GM12878 (cell line): Measurements from ENCODE around the gene EXOC3L1. TPM values are rescaled to one million over a fixed set of nuclear protein-coding genes. Genes with fewer than 3 reads are reported as not detected.

ENCODE experiments used
- ATAC-seq: fragments of 200-7000 bp; cut with Tn5 transposase; 3 replicates; pipeline ENCODE4 v1.9.1; 2020; ENCODE audit warnings: mild to moderate bottlenecking, moderate library complexity
- BruUV-seq: library from RNA; stranded (reverse); fragments of 400-500 nt; replicated peaks from 2 replicates; lab custom pipeline; 2021; lab: Mats Ljungman, UMichigan
- CTCF ChIA-PET: fragments of 300-600 bp; sonication (Branson Sonifier 250); formaldehyde crosslinking; extraction: SDS; loops from one replicate; lab custom pipeline; 2021; ENCODE audit warnings: inconsistent platforms; lab: Yijun Ruan, JAX
- POLR2A ChIA-PET: fragments of 350-600 bp; formaldehyde crosslinking; extraction: SDS; loops from one replicate; lab custom pipeline; 2021; ENCODE audit warnings: inconsistent platforms; lab: Charles Lee
- RAD21 ChIA-PET: fragments of 300-600 bp; sonication (Branson Sonifier 250); formaldehyde crosslinking; loops from one replicate; lab custom pipeline; 2023; ENCODE audit warnings: antibody characterized with exemption; ENCODE audit not compliant: unreplicated experiment; lab: Charles Lee
- SMC1A ChIA-PET: fragments of 300-600 bp; sonication (Branson Sonifier 250); formaldehyde crosslinking; loops from one replicate; lab custom pipeline; 2023; ENCODE audit not compliant: unreplicated experiment, uncharacterized antibody; lab: Charles Lee
- DNase-seq: peaks from one replicate; pipeline ENCODE4 v3.0.0-alpha.2; 2011; ENCODE audit warnings: low read depth, low spot score
- FAIRE-seq: peaks from 3 replicates; lab custom pipeline; 2011; peaks lifted over from hg19 to GRCh38; lab: Jason Lieb, UNC
- H2AFZ ChIP-seq: 2 replicates; pipeline ENCODE4 v1.6.0; 2011; ENCODE audit warnings: low read depth, low read length, control low read depth; ENCODE audit not compliant: control insufficient read depth
- H3K27ac ChIP-seq: 2 replicates; pipeline ENCODE4 v1.5.1; 2011; ENCODE audit warnings: control low read depth; ENCODE audit not compliant: control insufficient read depth, insufficient read depth
- H3K27me3 ChIP-seq, 2 experiments: replicated peaks in 1 of 2; 2 replicates each; pipeline versions ENCODE4 v1.6.0 to v1.6.1; 2011; ENCODE audit warnings: low read length in 1 of 2; ENCODE audit not compliant: control insufficient read depth in 2 of 2, insufficient read depth in 2 of 2
- H3K36me3 ChIP-seq, 2 experiments: 2 replicates each; pipeline ENCODE4 v1.5.1; 2011; ENCODE audit warnings: low read length in 1 of 2; ENCODE audit not compliant: control insufficient read depth in 2 of 2, insufficient read depth in 2 of 2
- H3K4me1 ChIP-seq: 2 replicates; pipeline ENCODE4 v1.6.1; 2011; ENCODE audit warnings: mild to moderate bottlenecking, low read length, moderate library complexity, mixed read lengths; ENCODE audit not compliant: control insufficient read depth, insufficient read depth
- H3K4me2 ChIP-seq: 2 replicates; pipeline ENCODE4 v1.6.0; 2011; ENCODE audit warnings: control low read depth; ENCODE audit not compliant: control insufficient read depth, insufficient read depth
- H3K4me3 ChIP-seq: fragments of 200-600 bp; sonication (generic); 2 replicates; pipeline ENCODE4 v1.5.1; 2016
- H3K79me2 ChIP-seq: 2 replicates; pipeline ENCODE4 v1.6.0; 2011; ENCODE audit warnings: low read length; ENCODE audit not compliant: control insufficient read depth, insufficient read depth
- H3K9ac ChIP-seq: 2 replicates; pipeline ENCODE4 v1.8.0; 2011; ENCODE audit warnings: low read length, control low read depth, mixed read lengths; ENCODE audit not compliant: control insufficient read depth, insufficient read depth
- H3K9me3 ChIP-seq: replicated peaks from 3 replicates; pipeline ENCODE4 v1.5.1; 2011; ENCODE audit warnings: mild to moderate bottlenecking, low read length; ENCODE audit not compliant: control insufficient read depth, insufficient read depth
- H4K20me1 ChIP-seq: 2 replicates; pipeline ENCODE4 v1.6.0; 2011; ENCODE audit not compliant: control insufficient read depth, insufficient read depth
- CEBPB ChIP-seq, 2 experiments: fragments of 150-350 bp in 1 of 2; IDR thresholded peaks; 2 replicates each; pipeline ENCODE4 v1.6.1; 2012 to 2014; ENCODE audit warnings: low read depth in 2 of 2, low read length in 2 of 2, borderline replicate concordance in 1 of 2, inconsistent platforms in 1 of 2
- CHD4 ChIP-seq: fragments of 200-600 bp; sonication (generic); IDR thresholded peaks from 2 replicates; pipeline ENCODE4 v1.6.1; 2016; ENCODE audit warnings: mild to moderate bottlenecking
- DPF2 ChIP-seq: fragments of 450-650 bp; IDR thresholded peaks from 2 replicates; pipeline ENCODE4 v1.6.1; 2017; ENCODE audit warnings: mild to moderate bottlenecking
- KDM1A ChIP-seq: fragments of 200-600 bp; sonication (generic); IDR thresholded peaks from 2 replicates; pipeline ENCODE4 v1.6.1; 2016; ENCODE audit warnings: borderline replicate concordance
- MEF2B ChIP-seq: fragments of 450-650 bp; IDR thresholded peaks from 2 replicates; pipeline ENCODE4 v1.6.1; 2018; ENCODE audit warnings: mild to moderate bottlenecking, moderate library complexity; ENCODE audit not compliant: partially characterized antibody, poor library complexity, severe bottlenecking
- MLLT1 ChIP-seq: fragments of 450-650 bp; IDR thresholded peaks from 2 replicates; pipeline ENCODE4 v1.6.1; 2016; ENCODE audit warnings: mild to moderate bottlenecking
- MTA2 ChIP-seq: fragments of 450-650 bp; IDR thresholded peaks from 2 replicates; pipeline ENCODE4 v1.6.1; 2016; ENCODE audit warnings: low read depth, mild to moderate bottlenecking, moderate library complexity
- NR2C2 ChIP-seq: IDR thresholded peaks from 2 replicates; pipeline ENCODE4 v1.6.1; 2011; ENCODE audit warnings: borderline replicate concordance, low read depth; ENCODE audit not compliant: control insufficient read depth, insufficient read length
- PML ChIP-seq: IDR thresholded peaks from 2 replicates; pipeline ENCODE4 v1.6.1; 2012; ENCODE audit warnings: low read length, inconsistent platforms
- POLR2AphosphoS5 ChIP-seq: IDR thresholded peaks from 2 replicates; pipeline ENCODE4 v1.6.1; 2011; ENCODE audit warnings: mild to moderate bottlenecking, low read length, inconsistent platforms
- RELA ChIP-seq: fragments of 450-650 bp; IDR thresholded peaks from 2 replicates; pipeline ENCODE4 v1.8.0; 2014; ENCODE audit warnings: borderline replicate concordance; ENCODE audit not compliant: partially characterized antibody
- SKIL ChIP-seq: fragments of 450-650 bp; IDR thresholded peaks from 2 replicates; pipeline ENCODE4 v1.6.1; 2017; ENCODE audit warnings: mild to moderate bottlenecking, low read depth, inconsistent platforms; ENCODE audit not compliant: poor library complexity, severe bottlenecking
- SMAD5 ChIP-seq: IDR thresholded peaks from 2 replicates; pipeline ENCODE4 v1.6.1; 2016; ENCODE audit warnings: antibody characterized with exemption, low read depth
- STAT1 ChIP-seq: fragments of 450-650 bp; conservative IDR thresholded peaks from 2 replicates; pipeline ENCODE4 v1.6.1; 2014; ENCODE audit warnings: antibody characterized with exemption, mild to moderate bottlenecking
- SUZ12 ChIP-seq: fragments of 200-600 bp; sonication (generic); IDR thresholded peaks from one replicate; pipeline ENCODE4 v1.6.1; 2018; ENCODE audit warnings: antibody characterized with exemption, mild to moderate bottlenecking; ENCODE audit not compliant: unreplicated experiment
- YY1 ChIP-seq: IDR thresholded peaks from 2 replicates; pipeline ENCODE4 v1.6.1; 2011; ENCODE audit warnings: low read depth, mild to moderate bottlenecking, low read length
- WGBS: methylation state at CpG from one replicate; pipeline ENCODE4 v1.1.6; 2016; ENCODE audit warnings: low lambda C conversion rate; ENCODE audit not compliant: insufficient replicate concordance, insufficient coverage; ENCODE audit errors: missing lambda C conversion rate; 5-methylcytosine and 5-hydroxymethylcytosine counted together
- in situ Hi-C: fragments of 300-500 bp; cut with MboI; formaldehyde crosslinking; loops from 9 replicates; pipeline ENCODE4 v1.14.3; 2018; ENCODE audit warnings: mixed read lengths
- intact Hi-C: fragments of 100-400 bp; cut with micrococcal nuclease; formaldehyde crosslinking; loops from one replicate; pipeline ENCODE4 v1.14.2; 2022; ENCODE audit not compliant: unreplicated experiment
- polyA plus RNA-seq, 11 experiments: library from polyadenylated mRNA; depleted of rRNA in 4 of 11; unstranded in 6 of 11; stranded (reverse) in 5 of 11; fragments of >200 nt; fragmentation: Nextera tagmentation in 4 of 11; fragmentation: Illumina TruSeq in 1 of 11; extraction: Ambion mirVana in 4 of 11; extraction: Trizol in 1 of 11; gene quantifications; 1 replicate in 1 of 11; 2 replicates in 10 of 11; pipeline versions ENCODE4 v1.2.1 to v1.2.3, GENCODE V29; 2011 to 2016; ENCODE audit warnings: inconsistent platforms in 2 of 11, missing spikeins in 2 of 11, low read depth in 1 of 11
- total RNA-seq, 4 experiments: library from RNA; depleted of rRNA in 3 of 4; stranded (reverse); fragments of >200 nt in 3 of 4; fragmentation: Illumina TruSeq in 1 of 4; extraction: Trizol in 1 of 4; gene quantifications; 2 replicates each; pipeline versions ENCODE4 v1.2.1 to v1.2.3, GENCODE V29; 2013 to 2021
- TF ChIP-seq, protein P1 (sequence below): fragments of 450-650 bp; IDR thresholded peaks from 2 replicates; pipeline ENCODE4 v1.6.1; 2014; ENCODE audit warnings: mild to moderate bottlenecking
- TF ChIP-seq, protein P2 (sequence below): fragments of 150-350 bp; IDR thresholded peaks from 2 replicates; pipeline ENCODE4 v1.6.1; 2014; ENCODE audit warnings: mild to moderate bottlenecking, low read depth, low read length

Gene EXOC3L1
- total and polyA plus RNA-seq, 10 of the 15 experiments (the other 5 are each of a cell fraction or from before 2014, with no cell fraction given) = 0.07 to 0.42 TPM; not detected in 8

- TF ChIP-seq MEF2B (no peak), KDM1A (no peak), DPF2 (no peak), RELA (no peak), NR2C2 (no peak), STAT1 (no peak)
- TF ChIP-seq, protein P1, sequence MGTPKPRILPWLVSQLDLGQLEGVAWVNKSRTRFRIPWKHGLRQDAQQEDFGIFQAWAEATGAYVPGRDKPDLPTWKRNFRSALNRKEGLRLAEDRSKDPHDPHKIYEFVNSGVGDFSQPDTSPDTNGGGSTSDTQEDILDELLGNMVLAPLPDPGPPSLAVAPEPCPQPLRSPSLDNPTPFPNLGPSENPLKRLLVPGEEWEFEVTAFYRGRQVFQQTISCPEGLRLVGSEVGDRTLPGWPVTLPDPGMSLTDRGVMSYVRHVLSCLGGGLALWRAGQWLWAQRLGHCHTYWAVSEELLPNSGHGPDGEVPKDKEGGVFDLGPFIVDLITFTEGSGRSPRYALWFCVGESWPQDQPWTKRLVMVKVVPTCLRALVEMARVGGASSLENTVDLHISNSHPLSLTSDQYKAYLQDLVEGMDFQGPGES = no peak
Observed at GRCh38 chr16:67202956-67203493, 13.1 kb upstream of the EXOC3L1 start (continued).

GRCh38 chr16:67202426-67202825 lies 12.5 kb upstream of the EXOC3L1 start:
- Histone ChIP-seq H3K4me1 (no peaks in the 10 kb centered on the region), H3K9ac (no peak overlapping the region), H3K36me3 (peaks cover 8 to 37% of the 10 kb centered on the region in 2 experiments; a peak in 3 of 4 replicates), H3K4me3 (no peak overlapping the region), H3K79me2 (no peaks in the 10 kb centered on the region), H4K20me1 (no peaks in the 10 kb centered on the region), H3K27ac (no peak overlapping the region), H2AFZ (no peak overlapping the region), H3K27me3 (no peaks in the 10 kb centered on the region), H3K9me3 (no peaks in the 10 kb centered on the region), H3K4me2 (no peak overlapping the region)
- WGBS = 98% methylated on average over 12 of the region's 12 CpGs
- ChIA-PET CTCF (interaction anchor here (0.6 kb wide), 1 partner anchor 74 kb away, joined by 3 read pairs; no protein-coding TSS in a partner anchor), SMC1A (no interaction called here), RAD21 (interaction anchor here (1.0 kb wide), 1 partner anchor 9 kb away, joined by 3 read pairs; no protein-coding TSS in a partner anchor), POLR2A (interaction anchor here (1.2 kb wide), 1 partner anchor 9 kb away, joined by 5 read pairs; no protein-coding TSS in a partner anchor)
- DNase-seq = no peak
- ATAC-seq = no peak
- intact Hi-C loops (no loop called here), in situ Hi-C loops (no loop called here)
- no TSS peak for BruUV-seq
- FAIRE-seq = no peak
- TF ChIP-seq CHD4 (no peak), MTA2 (no peak), SKIL (no peak), CEBPB (IDR thresholded peaks at IDR 0.05; ENCODE audit: borderline replicate concordance in 1 of 2, low read depth in 2 of 2, low read length in 2 of 2) (no peak), SMAD5 (no peak), SUZ12 (no peak), POLR2AphosphoS5 (no peak), PML (no peak), MLLT1 (no peak), YY1 (no peak)
- TF ChIP-seq, protein P2, sequence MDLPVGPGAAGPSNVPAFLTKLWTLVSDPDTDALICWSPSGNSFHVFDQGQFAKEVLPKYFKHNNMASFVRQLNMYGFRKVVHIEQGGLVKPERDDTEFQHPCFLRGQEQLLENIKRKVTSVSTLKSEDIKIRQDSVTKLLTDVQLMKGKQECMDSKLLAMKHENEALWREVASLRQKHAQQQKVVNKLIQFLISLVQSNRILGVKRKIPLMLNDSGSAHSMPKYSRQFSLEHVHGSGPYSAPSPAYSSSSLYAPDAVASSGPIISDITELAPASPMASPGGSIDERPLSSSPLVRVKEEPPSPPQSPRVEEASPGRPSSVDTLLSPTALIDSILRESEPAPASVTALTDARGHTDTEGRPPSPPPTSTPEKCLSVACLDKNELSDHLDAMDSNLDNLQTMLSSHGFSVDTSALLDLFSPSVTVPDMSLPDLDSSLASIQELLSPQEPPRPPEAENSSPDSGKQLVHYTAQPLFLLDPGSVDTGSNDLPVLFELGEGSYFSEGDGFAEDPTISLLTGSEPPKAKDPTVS = no peak
